GM21737 (cell line): ENCODE measurements around the gene ZNF740.

ENCODE experiments used
- ATAC-seq: cut with Tn5 transposase; IDR thresholded peaks from one replicate; pipeline ENCODE4 v1.9.1; 2021; ENCODE audit warnings: mild to moderate bottlenecking, moderate library complexity; ENCODE audit not compliant: unreplicated experiment

Gene ZNF740

DNA sequence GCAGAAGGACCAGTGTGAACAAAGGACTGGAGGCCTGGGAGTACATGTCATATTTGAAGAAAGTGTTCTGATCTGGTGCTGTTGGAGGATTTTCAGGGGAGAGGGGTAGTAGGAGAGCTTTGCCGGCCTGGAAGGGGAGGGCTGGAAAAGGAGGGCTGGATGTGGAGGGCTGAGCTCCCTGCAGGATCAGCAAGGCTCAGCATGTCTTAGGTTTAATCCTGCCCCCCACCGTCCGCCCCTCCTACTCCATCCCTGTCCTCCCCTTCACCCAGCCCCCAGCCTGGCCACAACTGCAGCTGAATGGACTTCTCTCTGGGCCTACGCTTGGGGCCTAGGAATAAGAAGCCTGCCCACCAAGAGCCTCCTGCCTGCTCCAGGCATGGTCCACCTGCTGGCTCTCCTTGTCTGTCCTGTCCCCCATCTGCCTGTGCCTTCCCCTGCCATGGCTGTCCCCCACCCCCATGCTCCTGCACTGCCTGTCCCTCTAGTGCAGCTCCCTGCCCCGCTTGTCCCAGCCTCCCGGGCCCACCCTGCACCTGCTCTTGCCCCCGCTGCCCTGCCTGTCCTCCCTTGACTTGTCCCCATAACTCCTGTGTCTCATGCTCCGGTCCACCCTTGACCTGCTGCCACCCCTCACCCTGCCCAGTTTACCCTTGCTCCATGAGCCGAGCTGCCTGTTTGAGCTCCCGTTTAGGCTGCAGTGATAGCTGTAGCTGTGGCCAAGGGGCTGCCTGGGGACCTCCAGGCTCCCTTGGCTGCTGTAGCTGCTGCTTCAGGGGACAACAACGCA is 61.3 kb downstream of the ZNF740 start:
- no peak for ATAC-seq

DNA sequence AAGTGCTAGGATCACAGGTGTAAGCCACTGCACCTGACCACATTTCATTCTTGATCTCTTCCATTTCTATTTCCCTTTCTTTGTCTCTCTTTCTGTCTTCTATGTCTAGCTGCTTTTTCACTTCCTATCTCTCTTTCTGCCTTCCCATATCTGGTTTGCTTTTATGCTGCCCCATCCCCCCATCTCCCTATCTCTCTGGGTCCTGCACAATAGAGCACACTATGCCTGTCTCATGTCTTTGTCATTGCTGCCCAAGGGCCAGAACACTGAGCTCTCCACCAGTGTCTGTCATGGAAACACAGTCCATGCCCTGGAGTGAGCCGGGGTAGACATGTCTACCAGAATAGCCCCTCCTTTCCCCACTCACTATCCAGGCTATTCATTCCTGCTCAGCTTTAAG is 63.8 kb downstream of the ZNF740 start:
- ATAC-seq, result no peak
